TTC549 (cell line): ENCODE data around the gene GTF2H2C.
"Not testable (repeated sequence)": the region's sequence is repeated elsewhere in the genome, so short reads cannot be mapped to it uniquely, and the experiment has no call there.

Experiments
- FAIRE-seq: peaks from 2 replicates; lab custom pipeline; 2012; peaks lifted over from hg19 to GRCh38; lab: Jason Lieb, UNC

The GTF2H2C gene

GRCh38 chr5:69559908-69560330, at the start of gene GTF2H2C:
Gene GTF2H2C (plus strand): TSS chr5:69560191. CDS start chr5:69565133, 4,942 bp downstream.
- FAIRE-seq, result not testable (repeated sequence)

- no peak for FAIRE-seq
These were observed 49.3 kb upstream of the GTF2H2C start for GRCh38 chr5:69510694-69511093.

GRCh38 chr5:69512740-69513260, 47.2 kb upstream of the GTF2H2C start:
- FAIRE-seq, result no peak

GRCh38 chr5:69515570-69515969, 44.4 kb upstream of the GTF2H2C start:
- not testable (repeated sequence) for FAIRE-seq

- no peak for FAIRE-seq
These were observed 43.2 kb upstream of the GTF2H2C start for GRCh38 chr5:69516769-69517168.

GRCh38 chr5:69517763-69518212, 42.2 kb upstream of the GTF2H2C start:
- FAIRE-seq, result no peak

GRCh38 chr5:69519285-69519684, 40.7 kb upstream of the GTF2H2C start:
- no peak for FAIRE-seq

- FAIRE-seq, result no peak
These were observed 38.0 kb upstream of the GTF2H2C start for GRCh38 chr5:69522035-69522434.

- FAIRE-seq, result no peak
These were observed 34.5 kb upstream of the GTF2H2C start for GRCh38 chr5:69525490-69525889.

- FAIRE-seq, result no peak
These were observed 33.3 kb upstream of the GTF2H2C start for GRCh38 chr5:69526660-69527059.

GRCh38 chr5:69527128-69527770, 32.7 kb upstream of the GTF2H2C start:
- FAIRE-seq, result no peak

GRCh38 chr5:69528035-69528434, 32.0 kb upstream of the GTF2H2C start:
- no peak for FAIRE-seq

- FAIRE-seq, result no peak
These were observed 31.4 kb upstream of the GTF2H2C start for GRCh38 chr5:69528609-69529008.

GRCh38 chr5:69530561-69531405, 29.2 kb upstream of the GTF2H2C start:
- no peak for FAIRE-seq

- FAIRE-seq, result no peak
These were observed 28.6 kb upstream of the GTF2H2C start for GRCh38 chr5:69531406-69531801.

- not testable (repeated sequence) for FAIRE-seq
These were observed 22.1 kb upstream of the GTF2H2C start for GRCh38 chr5:69537911-69538310.

GRCh38 chr5:69538735-69539134, 21.3 kb upstream of the GTF2H2C start:
- FAIRE-seq, result not testable (repeated sequence)

GRCh38 chr5:69541347-69541746, 18.6 kb upstream of the GTF2H2C start:
- FAIRE-seq, result not testable (repeated sequence)

- FAIRE-seq, result not testable (repeated sequence)
These were observed 17.0 kb upstream of the GTF2H2C start for GRCh38 chr5:69542838-69543618.

- FAIRE-seq, result not testable (repeated sequence)
These were observed 15.4 kb upstream of the GTF2H2C start for GRCh38 chr5:69544602-69545001.

GRCh38 chr5:69560587-69561431, 818 bp downstream of the GTF2H2C start:
- FAIRE-seq, result not testable (repeated sequence)
